Calu3 (cell line): ENCODE results near the gene TRAF4. TPM values are rescaled to one million over a fixed set of nuclear protein-coding genes. Genes with fewer than 3 reads are reported as not detected.
A peak's percentile ranks its signal among the peaks of the same experiment; 100 is the strongest.
"Not testable (repeated sequence)": the region's sequence is repeated elsewhere in the genome, so short reads cannot be mapped to it uniquely, and the experiment has no call there.

Source experiments
- BruUV-seq: library from RNA; stranded (reverse); fragments of 400-500 nt; replicated peaks from 2 replicates; lab custom pipeline; 2021; lab: Mats Ljungman, UMichigan
- CTCF ChIA-PET: fragments of 300-600 bp; sonication (Branson Sonifier 250); formaldehyde crosslinking; loops from one replicate; lab custom pipeline; 2022; ENCODE audit warnings: antibody characterized with exemption; lab: Charles Lee
- DNase-seq: peaks from one replicate; pipeline ENCODE4 v3.0.0; 2022
- H3K27ac Mint-ChIP-seq: one replicate; pipeline ENCODE4 v1.8.0; 2022; ENCODE audit warnings: mixed read lengths; ENCODE audit not compliant: unreplicated experiment
- H3K27me3 Mint-ChIP-seq: one replicate; pipeline ENCODE4 v1.8.0; 2022; ENCODE audit warnings: mixed read lengths; ENCODE audit not compliant: unreplicated experiment
- H3K36me3 Mint-ChIP-seq: one replicate; pipeline ENCODE4 v1.8.0; 2022; ENCODE audit warnings: mild to moderate bottlenecking, moderate library complexity, mixed read lengths; ENCODE audit not compliant: insufficient read depth, unreplicated experiment
- H3K4me1 Mint-ChIP-seq: one replicate; pipeline ENCODE4 v1.8.0; 2022; ENCODE audit warnings: mild to moderate bottlenecking, low read depth, mixed read lengths; ENCODE audit not compliant: unreplicated experiment
- H3K4me3 Mint-ChIP-seq: one replicate; pipeline ENCODE4 v1.8.0; 2022; ENCODE audit warnings: mild to moderate bottlenecking, low read depth, moderate library complexity, mixed read lengths; ENCODE audit not compliant: unreplicated experiment
- H3K9me3 Mint-ChIP-seq: one replicate; pipeline ENCODE4 v1.8.0; 2022; ENCODE audit warnings: low read depth, mixed read lengths; ENCODE audit not compliant: unreplicated experiment
- CTCF ChIP-seq: fragments of 200-600 bp; IDR thresholded peaks from one replicate; pipeline ENCODE4 v1.8.0; 2022; ENCODE audit warnings: antibody characterized with exemption; ENCODE audit not compliant: unreplicated experiment
- intact Hi-C: fragments of 100-400 bp; cut with micrococcal nuclease; formaldehyde crosslinking; loops from one replicate; pipeline ENCODE4 v1.10.0; 2022; ENCODE audit not compliant: unreplicated experiment
- total RNA-seq: library from RNA; stranded (reverse); gene quantifications from 2 replicates; pipeline ENCODE4 v1.2.3, GENCODE V29; 2022

Gene TRAF4
- total RNA-seq, 1 experiment from 2014 or later: 201 TPM

GRCh38 chr17:28722417-28723158 lies 21.2 kb upstream of the TRAF4 start:
- Mint-ChIP-seq H3K9me3 (no peaks in the 10 kb centered on the region), H3K27me3 (no peaks in the 10 kb centered on the region), H3K4me1 (peaks cover 42% of the 10 kb centered on the region), H3K36me3 (peaks cover 91% of the 10 kb centered on the region), H3K27ac (peak overlapping the region; percentile 99), H3K4me3 (peak overlapping the region; percentile 89)
- BruUV-seq: TSS peak; percentile 0
- CTCF ChIA-PET: no interaction called here
- intact Hi-C loops: loop anchor here (5.0 to 10.0 kb wide), 4 partner anchors 82 to 392 kb away; no protein-coding TSS in a partner anchor
- no peak for TF ChIP-seq CTCF
- DNase-seq: no peak

GRCh38 chr17:28723159-28723835 lies 20.5 kb upstream of the TRAF4 start:
- Mint-ChIP-seq H3K36me3 (peaks cover 96% of the 10 kb centered on the region), H3K9me3 (no peaks in the 10 kb centered on the region), H3K27ac (peak overlapping the region; percentile 99), H3K4me3 (peak overlapping the region; percentile 89), H3K27me3 (no peaks in the 10 kb centered on the region), H3K4me1 (peaks cover 36% of the 10 kb centered on the region)
- no peak for DNase-seq
- no peak for TF ChIP-seq CTCF
- CTCF ChIA-PET: no interaction called here
- intact Hi-C loops: loop anchor here (5.0 to 10.0 kb wide), 4 partner anchors 82 to 392 kb away; no protein-coding TSS in a partner anchor
- BruUV-seq: no TSS peak

- not testable (repeated sequence) for BruUV-seq
- peaks cover 100% of the 10 kb centered on the region for H3K36me3 Mint-ChIP-seq
These were observed 19.8 kb upstream of the TRAF4 start for GRCh38 chr17:28723836-28724499.

GRCh38 chr17:28724500-28725165 lies 19.2 kb upstream of the TRAF4 start:
- intact Hi-C loops: loop anchor here (5.0 to 10.0 kb wide), 4 partner anchors 80 to 390 kb away; no protein-coding TSS in a partner anchor
- Mint-ChIP-seq H3K9me3 (no peaks in the 10 kb centered on the region), H3K27me3 (no peaks in the 10 kb centered on the region), H3K4me3 (peak overlapping the region; percentile 89), H3K27ac (peak overlapping the region; percentile 99), H3K36me3 (peaks cover 96% of the 10 kb centered on the region), H3K4me1 (peaks cover 33% of the 10 kb centered on the region)
- CTCF ChIA-PET: interaction anchor here (4.8 kb wide), 1 partner anchor 24 kb away, joined by 228 read pairs; no protein-coding TSS in a partner anchor
- BruUV-seq: TSS peak; percentile 60
- no peak for TF ChIP-seq CTCF
- no peak for DNase-seq

More at GRCh38 chr17:28723836-28724499, 19.8 kb upstream of the TRAF4 start:
- intact Hi-C loops: loop anchor here (5.0 to 10.0 kb wide), 4 partner anchors 81 to 391 kb away; no protein-coding TSS in a partner anchor
- CTCF ChIA-PET, DNase-seq, H3K9me3 Mint-ChIP-seq, H3K27me3 Mint-ChIP-seq: not testable (repeated sequence)
- peak overlapping the region; percentile 99 for H3K27ac Mint-ChIP-seq
- peaks cover 33% of the 10 kb centered on the region for H3K4me1 Mint-ChIP-seq
- H3K4me3 Mint-ChIP-seq: peak overlapping the region; percentile 89
